ENCODE data around the gene RASGRF1.

Gene RASGRF1

GRCh38 chr15:79076661-79077060 lies 13.9 kb downstream of the RASGRF1 start:
- TF ChIP-seq MAX (IDR thresholded peaks at IDR 0.05; ENCODE audit: low read depth, low read length) (no peak), CTCF (IDR thresholded peaks at IDR 0.05; ENCODE audit: low read depth, low read length) (no peak), POLR2A (IDR thresholded peaks at IDR 0.05; ENCODE audit: extremely low read depth, insufficient read length) (no peak), MYC (IDR thresholded peaks at IDR 0.05; ENCODE audit: low read depth, low read length) (no peak)
- DNase-seq (ENCODE audit: low read depth), result no peak
- no peak overlapping the region for H3K4me3 ChIP-seq (ENCODE audit: low read depth, low read length)

- H3K4me3 ChIP-seq (ENCODE audit: low read depth, low read length), result no peak overlapping the region
- no peak for TF ChIP-seq POLR2A (IDR thresholded peaks at IDR 0.05; ENCODE audit: extremely low read depth, insufficient read length)
- no peak for TF ChIP-seq MYC (IDR thresholded peaks at IDR 0.05; ENCODE audit: low read depth, low read length)
- no peak for TF ChIP-seq CTCF (IDR thresholded peaks at IDR 0.05; ENCODE audit: low read depth, low read length)
- DNase-seq (ENCODE audit: low read depth), result no peak
These were observed 15.3 kb downstream of the RASGRF1 start for GRCh38 chr15:79075256-79075655.

- DNase-seq (ENCODE audit: low read depth), result no peak
- TF ChIP-seq POLR2A (IDR thresholded peaks at IDR 0.05; ENCODE audit: extremely low read depth, insufficient read length), result no peak
- TF ChIP-seq CTCF (IDR thresholded peaks at IDR 0.05; ENCODE audit: low read depth, low read length), result no peak
- no peak for TF ChIP-seq MYC (IDR thresholded peaks at IDR 0.05; ENCODE audit: low read depth, low read length)
- TF ChIP-seq MAX (IDR thresholded peaks at IDR 0.05; ENCODE audit: low read depth, low read length), result no peak
- no peak overlapping the region for H3K4me3 ChIP-seq (ENCODE audit: low read depth, low read length)
These were observed 17.2 kb downstream of the RASGRF1 start for GRCh38 chr15:79073336-79073735.

GRCh38 chr15:79071901-79072300 lies 18.7 kb downstream of the RASGRF1 start:
- TF ChIP-seq MAX (IDR thresholded peaks at IDR 0.05; ENCODE audit: low read depth, low read length), result no peak
- no peak for TF ChIP-seq MYC (IDR thresholded peaks at IDR 0.05; ENCODE audit: low read depth, low read length)
- no peak for TF ChIP-seq CTCF (IDR thresholded peaks at IDR 0.05; ENCODE audit: low read depth, low read length)
- no peak for TF ChIP-seq POLR2A (IDR thresholded peaks at IDR 0.05; ENCODE audit: extremely low read depth, insufficient read length)
- H3K4me3 ChIP-seq (ENCODE audit: low read depth, low read length), result no peak overlapping the region
- DNase-seq (ENCODE audit: low read depth), result no peak

- DNase-seq (ENCODE audit: low read depth), result no peak
- H3K4me3 ChIP-seq (ENCODE audit: low read depth, low read length), result no peak overlapping the region
- TF ChIP-seq MAX (IDR thresholded peaks at IDR 0.05; ENCODE audit: low read depth, low read length) (no peak), MYC (IDR thresholded peaks at IDR 0.05; ENCODE audit: low read depth, low read length) (no peak), POLR2A (IDR thresholded peaks at IDR 0.05; ENCODE audit: extremely low read depth, insufficient read length) (no peak), CTCF (IDR thresholded peaks at IDR 0.05; ENCODE audit: low read depth, low read length) (no peak)
These were observed 21.8 kb downstream of the RASGRF1 start for GRCh38 chr15:79068790-79069189.

- no peak for TF ChIP-seq MYC (IDR thresholded peaks at IDR 0.05; ENCODE audit: low read depth, low read length)
- TF ChIP-seq POLR2A (IDR thresholded peaks at IDR 0.05; ENCODE audit: extremely low read depth, insufficient read length), result no peak
- TF ChIP-seq MAX (IDR thresholded peaks at IDR 0.05; ENCODE audit: low read depth, low read length), result no peak
- no peak for TF ChIP-seq CTCF (IDR thresholded peaks at IDR 0.05; ENCODE audit: low read depth, low read length)
- no peak for DNase-seq (ENCODE audit: low read depth)
- H3K4me3 ChIP-seq (ENCODE audit: low read depth, low read length), result no peak overlapping the region
These were observed 22.6 kb downstream of the RASGRF1 start for GRCh38 chr15:79067969-79068368.

Data from NB4 (cell line).